Large intestine (tissue), 3 donors: Measurements from ENCODE around the gene GFY. TPM values are rescaled to one million over a fixed set of nuclear protein-coding genes. Genes with fewer than 3 reads are reported as not detected.

Source experiments
- DNase-seq, 2 donors: peaks; one replicate each; pipeline versions ENCODE4 v3.0.0 to v3.0.0-alpha.2; 2013
- H3K27ac ChIP-seq: one replicate; pipeline ENCODE4 v1.5.1; 2013; ENCODE audit warnings: low read length
- H3K27me3 ChIP-seq: 2 replicates; pipeline ENCODE4 v1.6.1; 2013; ENCODE audit warnings: low read length; ENCODE audit not compliant: control insufficient read depth, insufficient read depth
- H3K36me3 ChIP-seq: 2 replicates; pipeline ENCODE4 v1.6.1; 2013; ENCODE audit warnings: low read length; ENCODE audit not compliant: control insufficient read depth, insufficient read depth
- H3K4me1 ChIP-seq: one replicate; pipeline ENCODE4 v1.6.1; 2013; ENCODE audit warnings: low read length; ENCODE audit not compliant: control insufficient read depth, insufficient read depth
- H3K4me3 ChIP-seq: one replicate; pipeline ENCODE4 v1.5.1; 2013; ENCODE audit warnings: low read length
- H3K9me3 ChIP-seq: one replicate; pipeline ENCODE4 v1.6.1; 2013; ENCODE audit warnings: mild to moderate bottlenecking, low read depth, low read length, moderate library complexity; ENCODE audit not compliant: control insufficient read depth
- WGBS: methylation state at CpG from one replicate; pipeline ENCODE4 v1.1.5; 2013; ENCODE audit warnings: low lambda C conversion rate; ENCODE audit not compliant: insufficient coverage; 5-methylcytosine and 5-hydroxymethylcytosine counted together
- polyA plus RNA-seq: library from polyadenylated mRNA; unstranded; fragments of 120-200 nt; gene quantifications from one replicate; pipeline ENCODE4 v1.2.1, GENCODE V29; 2013

The GFY gene
- polyA plus RNA-seq, 1 donor, result not detected

DNA sequence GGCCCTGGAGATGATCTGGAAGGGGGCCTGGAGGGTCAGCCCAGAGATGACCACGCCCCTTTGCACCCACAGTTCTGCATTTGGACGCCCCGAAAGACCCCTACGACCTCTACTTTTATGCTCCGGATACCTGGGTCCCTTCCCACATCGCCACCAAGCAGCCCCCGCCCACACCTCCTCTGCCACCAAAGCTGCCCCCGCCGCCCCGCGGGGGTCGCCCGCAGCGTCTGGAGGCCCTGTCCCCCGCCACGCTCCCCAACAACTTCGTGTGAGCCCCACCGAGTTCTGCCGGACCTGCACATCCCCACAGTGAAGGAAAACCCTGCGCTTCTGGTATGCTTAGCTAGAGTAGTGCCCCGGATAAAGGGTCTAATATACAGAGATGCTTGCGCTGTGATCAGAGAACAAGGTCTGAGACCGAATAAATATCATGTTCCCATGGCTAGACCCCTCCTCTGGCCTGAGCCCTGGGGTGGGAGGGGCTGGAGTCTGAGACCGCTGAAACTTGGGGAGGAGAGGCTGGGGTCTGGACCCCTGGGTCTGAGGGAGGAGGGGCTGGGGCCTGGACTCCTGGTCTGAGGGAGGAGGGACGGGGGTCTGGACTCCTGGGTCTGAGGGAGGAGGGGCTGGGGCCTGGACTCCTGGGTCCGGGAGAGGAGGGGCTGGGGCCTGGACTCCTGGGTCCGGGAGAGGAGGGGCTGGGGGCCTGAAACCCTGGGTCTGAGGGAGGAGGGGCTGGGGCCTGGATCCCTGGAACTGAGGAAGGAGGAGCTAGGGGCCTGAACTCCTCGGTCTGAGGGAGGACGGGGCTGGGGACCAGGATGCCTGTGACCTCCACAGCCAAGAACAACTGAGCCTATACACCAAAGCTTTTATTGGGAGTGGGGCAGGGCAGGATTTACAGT is 3.6 kb downstream of the GFY start:
- WGBS, result no CpG with 5 or more reads among the region's 29 CpGs
- H3K9me3 ChIP-seq, result peaks cover 27% of the 10 kb centered on the region
- H3K27me3 ChIP-seq, result peaks cover 100% of the 10 kb centered on the region
- DNase-seq, result no peak
- no peaks in the 10 kb centered on the region for H3K36me3 ChIP-seq
- H3K4me3 ChIP-seq, result no peak overlapping the region
- H3K4me1 ChIP-seq, result no peaks in the 10 kb centered on the region
- H3K27ac ChIP-seq, result no peak overlapping the region

DNA sequence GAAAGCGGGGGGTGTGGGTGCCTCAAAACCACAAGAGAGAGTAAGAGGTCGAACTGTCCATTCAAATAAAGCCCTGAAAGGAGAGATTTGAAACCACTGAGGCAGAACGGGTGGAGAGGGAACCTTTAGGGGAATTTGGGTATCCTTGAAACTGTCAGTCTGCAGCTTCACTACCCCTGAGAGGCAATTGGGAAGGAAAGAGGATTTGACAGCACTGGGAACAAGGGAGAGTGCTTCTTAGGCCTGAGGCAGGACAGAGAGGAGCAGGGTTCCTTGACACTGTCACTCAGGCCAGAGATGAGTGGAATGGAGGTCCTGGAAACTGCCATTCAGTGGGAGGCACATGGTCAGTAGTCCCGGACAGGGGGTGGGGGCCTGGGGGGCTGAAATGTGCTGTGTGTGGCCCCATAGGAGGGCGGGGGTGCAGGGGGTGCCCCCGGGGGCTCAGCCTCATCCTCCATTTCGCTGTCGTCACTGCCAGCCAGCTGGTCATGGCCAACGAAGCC is 5.0 kb downstream of the GFY start:
- no peaks in the 10 kb centered on the region for H3K36me3 ChIP-seq
- peaks cover 100% of the 10 kb centered on the region for H3K27me3 ChIP-seq
- peaks cover 28% of the 10 kb centered on the region for H3K9me3 ChIP-seq
- 100% methylated on average over 1 of the region's 9 CpGs for WGBS
- no peak overlapping the region for H3K4me3 ChIP-seq
- H3K27ac ChIP-seq, result no peak overlapping the region
- DNase-seq, result no peak
- no peaks in the 10 kb centered on the region for H3K4me1 ChIP-seq

DNA sequence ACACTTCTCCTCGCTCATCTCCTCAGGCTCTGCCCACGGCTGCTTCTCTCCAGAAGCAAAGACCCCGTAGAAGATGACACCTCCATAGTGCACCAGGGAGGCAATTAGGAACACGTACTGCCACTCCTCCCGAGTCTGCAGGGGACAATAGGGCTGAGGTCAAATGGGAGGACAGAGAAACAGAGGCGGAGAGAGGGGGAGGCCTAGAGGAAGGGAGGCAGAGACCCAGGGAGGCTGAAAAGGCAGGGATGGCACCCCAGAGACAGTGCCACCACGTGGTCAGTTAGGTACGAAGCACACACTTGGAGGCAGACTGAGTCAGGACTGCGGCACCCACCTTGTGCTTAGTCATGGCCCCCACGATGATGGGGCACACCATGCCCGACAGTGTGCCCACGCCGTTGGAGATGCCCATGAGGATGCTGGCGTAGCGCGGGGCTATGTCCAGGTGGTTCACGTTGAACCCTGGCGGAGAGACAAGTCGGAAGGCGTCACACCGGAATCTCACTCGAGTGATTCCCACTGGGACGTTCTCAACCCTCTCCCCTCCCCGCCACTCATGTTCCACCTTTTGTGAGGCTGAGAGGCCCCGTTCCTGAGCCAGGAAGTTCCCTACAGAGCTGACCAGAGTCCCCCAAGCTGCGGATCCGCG is 5.6 kb downstream of the GFY start:
- Histone ChIP-seq H3K4me3 (no peak overlapping the region), H3K9me3 (peaks cover 28% of the 10 kb centered on the region), H3K36me3 (no peaks in the 10 kb centered on the region), H3K4me1 (no peaks in the 10 kb centered on the region), H3K27me3 (peaks cover 100% of the 10 kb centered on the region), H3K27ac (no peak overlapping the region)
- no CpG with 5 or more reads among the region's 28 CpGs for WGBS
- DNase-seq, result no peak

DNA sequence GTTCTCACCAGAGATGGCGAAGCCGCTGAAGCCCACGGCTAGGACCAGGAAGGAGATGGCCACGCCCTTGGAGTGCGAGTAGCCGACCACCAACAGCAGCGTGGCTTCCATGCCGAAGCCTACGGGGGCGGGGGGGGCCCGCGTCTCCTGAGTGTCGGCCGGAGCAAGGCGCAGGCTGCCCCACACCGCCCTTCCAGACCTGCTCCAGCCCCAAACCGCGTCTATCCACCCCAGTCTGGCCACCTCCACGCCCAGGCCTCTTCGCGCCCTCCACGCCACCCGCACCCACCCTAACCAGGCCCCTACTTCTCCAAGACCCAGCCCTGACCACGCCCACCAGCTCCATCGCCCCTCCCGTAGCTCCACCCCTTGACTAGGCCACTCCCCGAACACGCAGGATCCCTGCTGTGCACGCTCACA is 6.2 kb downstream of the GFY start:
- no peak for DNase-seq
- peaks cover 100% of the 10 kb centered on the region for H3K27me3 ChIP-seq
- 46% methylated on average over 5 of the region's 29 CpGs for WGBS

DNA sequence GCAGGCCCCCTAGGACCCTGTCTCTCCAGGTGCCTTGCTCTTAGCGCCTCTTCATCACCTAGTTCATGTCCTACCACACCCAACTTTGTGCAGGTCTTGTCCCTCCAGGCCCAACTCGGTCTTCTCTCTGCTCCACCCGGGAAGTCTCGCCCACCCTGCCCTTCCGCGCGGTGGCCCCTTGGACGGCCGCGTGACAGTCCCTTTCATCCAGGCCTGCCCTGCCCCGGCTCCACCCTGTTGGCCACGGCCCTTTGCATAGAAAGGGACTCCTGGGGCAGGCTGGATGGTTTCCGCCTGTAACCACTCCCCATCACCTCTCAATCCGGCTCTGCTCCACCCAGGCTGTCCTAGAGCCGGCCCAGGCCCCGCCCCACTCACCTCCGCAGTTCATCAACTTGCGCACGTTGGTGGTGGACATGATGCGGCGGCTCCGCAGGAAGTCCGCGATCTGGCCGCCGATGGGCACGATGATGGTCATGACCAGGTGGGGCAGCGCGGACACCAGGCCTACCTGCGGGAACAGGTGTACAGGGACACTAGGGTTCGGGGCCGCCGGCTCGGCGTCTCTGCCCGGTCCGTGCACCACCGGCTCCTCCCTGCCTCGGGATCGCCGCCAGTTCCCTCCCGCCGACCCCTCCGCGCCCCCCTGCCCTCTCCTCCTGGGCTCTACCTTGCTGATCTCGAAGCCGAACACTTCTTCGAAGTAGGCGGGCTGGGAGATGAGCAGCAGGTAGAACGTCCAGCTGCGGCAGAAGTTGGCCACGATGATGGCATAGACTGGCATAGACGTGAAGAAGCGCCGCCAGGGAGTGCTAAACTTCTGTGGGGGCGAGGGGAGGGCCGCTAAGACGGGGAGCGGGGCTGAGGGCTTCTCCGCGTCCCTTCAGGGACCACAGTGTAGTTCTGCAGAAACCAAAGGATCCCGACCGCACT is 7.2 kb downstream of the GFY start:
- Histone ChIP-seq H3K4me3 (no peak overlapping the region), H3K36me3 (no peaks in the 10 kb centered on the region), H3K27ac (no peak overlapping the region), H3K9me3 (peaks cover 25% of the 10 kb centered on the region), H3K4me1 (no peaks in the 10 kb centered on the region), H3K27me3 (peaks cover 100% of the 10 kb centered on the region)
- WGBS, result no CpG with 5 or more reads among the region's 63 CpGs
- no peak for DNase-seq

More for the DNA sequence above, 6.2 kb downstream of the GFY start:
- H3K9me3 ChIP-seq, result peaks cover 28% of the 10 kb centered on the region
- H3K4me3 ChIP-seq, result no peak overlapping the region
- H3K27ac ChIP-seq, result no peak overlapping the region
- H3K4me1 ChIP-seq, result no peaks in the 10 kb centered on the region
- H3K36me3 ChIP-seq, result no peaks in the 10 kb centered on the region

DNA sequence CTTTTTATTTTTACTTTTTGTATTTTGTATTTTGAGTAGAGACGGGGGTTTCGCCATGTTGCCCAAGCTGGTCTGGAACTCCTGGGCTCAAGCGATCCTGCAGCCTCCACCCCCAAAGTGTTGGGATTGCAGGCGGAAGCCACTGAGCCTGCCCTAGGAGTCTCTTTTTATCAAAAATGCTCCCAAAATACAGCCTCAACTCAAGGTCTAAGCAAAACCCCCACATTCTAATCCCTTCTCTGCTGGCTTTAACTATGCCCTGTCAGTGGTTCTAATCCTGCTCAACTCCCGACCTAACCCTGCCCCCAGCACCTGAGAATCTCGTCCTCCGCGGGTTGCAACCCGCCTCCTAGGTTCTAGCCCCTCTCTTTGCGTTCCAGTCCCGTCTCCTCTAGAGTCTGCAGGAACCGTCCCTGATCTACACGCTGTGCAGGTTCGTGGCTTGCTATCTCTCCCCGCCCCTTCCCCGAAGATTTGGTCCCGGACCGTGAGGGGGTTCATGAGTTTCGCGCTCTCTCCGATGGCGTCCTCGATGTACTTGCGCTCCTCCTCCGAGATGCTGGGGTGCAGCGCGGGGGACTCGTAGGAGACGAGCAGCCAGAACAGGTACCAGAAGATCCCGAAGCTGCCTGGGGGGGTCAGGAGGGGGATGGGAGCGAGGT is 8.2 kb downstream of the GFY start:
- Histone ChIP-seq H3K4me3 (no peak overlapping the region), H3K27ac (no peak overlapping the region), H3K36me3 (no peaks in the 10 kb centered on the region), H3K9me3 (peaks cover 21% of the 10 kb centered on the region), H3K4me1 (no peaks in the 10 kb centered on the region), H3K27me3 (peaks cover 100% of the 10 kb centered on the region)
- WGBS, result no CpG with 5 or more reads among the region's 31 CpGs
- DNase-seq, result no peak

DNA sequence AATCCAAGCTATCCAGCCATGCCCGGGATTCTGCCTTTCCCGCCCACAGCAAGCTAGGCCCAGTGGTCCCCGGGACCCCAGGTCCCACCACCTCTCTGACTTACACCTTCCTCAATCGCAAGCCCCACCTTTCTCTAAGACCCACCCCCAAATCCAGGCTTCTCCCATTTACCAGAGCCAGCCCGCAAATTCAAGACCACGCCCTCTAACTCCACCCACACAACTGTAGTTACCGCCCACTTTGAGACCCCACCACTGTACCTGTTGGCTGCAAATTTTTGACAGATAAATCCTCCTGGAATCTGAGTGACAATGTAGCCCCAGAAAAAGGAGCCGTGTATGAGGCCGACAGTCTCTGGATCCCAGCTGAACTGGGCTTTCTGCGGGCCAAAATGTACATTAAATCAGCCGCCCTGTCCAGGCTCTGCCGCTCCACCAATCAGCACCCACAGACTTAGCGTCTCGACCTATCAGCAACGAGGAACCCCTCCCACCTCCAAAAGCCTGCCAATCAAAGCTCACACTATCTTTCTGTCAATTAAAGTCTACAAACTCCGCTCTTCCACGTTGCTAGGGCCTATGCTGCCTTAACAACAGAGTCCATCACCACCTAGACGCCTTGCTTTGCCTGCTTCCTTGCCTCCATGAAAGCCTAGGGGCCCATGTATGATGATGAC is 9.9 kb downstream of the GFY start:
- WGBS, result 70% methylated on average over 2 of the region's 18 CpGs
- Histone ChIP-seq H3K4me3 (no peak overlapping the region), H3K27me3 (peaks cover 100% of the 10 kb centered on the region), H3K4me1 (no peaks in the 10 kb centered on the region), H3K27ac (no peak overlapping the region), H3K9me3 (peaks cover 21% of the 10 kb centered on the region), H3K36me3 (no peaks in the 10 kb centered on the region)
- no peak for DNase-seq

DNA sequence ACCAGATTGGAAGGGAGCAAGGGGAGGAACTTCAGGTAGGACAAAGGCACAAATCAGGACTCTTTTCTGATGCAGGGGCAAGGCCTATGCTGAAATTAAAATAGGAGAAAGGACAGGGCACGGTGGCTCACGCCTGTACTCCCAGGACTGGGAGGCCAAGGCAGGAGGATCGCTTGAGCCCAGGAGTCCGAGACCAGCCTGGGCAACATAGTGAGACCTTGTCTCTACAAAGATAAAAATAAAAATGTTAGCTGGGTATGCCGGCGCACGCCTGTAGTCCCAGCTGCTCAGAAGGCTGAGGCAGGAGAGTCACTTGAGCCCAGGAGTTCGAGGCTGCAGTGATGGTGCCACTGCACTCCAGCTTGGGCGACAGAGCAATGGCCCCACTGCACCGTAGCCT is 10.5 kb downstream of the GFY start:
- DNase-seq, result no peak
- H3K27ac ChIP-seq, result no peak overlapping the region
- WGBS, result no CpG with 5 or more reads among the region's 10 CpGs
- H3K9me3 ChIP-seq, result peaks cover 21% of the 10 kb centered on the region
- no peaks in the 10 kb centered on the region for H3K4me1 ChIP-seq
- no peaks in the 10 kb centered on the region for H3K36me3 ChIP-seq
- H3K4me3 ChIP-seq, result no peak overlapping the region
- H3K27me3 ChIP-seq, result peaks cover 100% of the 10 kb centered on the region

DNA sequence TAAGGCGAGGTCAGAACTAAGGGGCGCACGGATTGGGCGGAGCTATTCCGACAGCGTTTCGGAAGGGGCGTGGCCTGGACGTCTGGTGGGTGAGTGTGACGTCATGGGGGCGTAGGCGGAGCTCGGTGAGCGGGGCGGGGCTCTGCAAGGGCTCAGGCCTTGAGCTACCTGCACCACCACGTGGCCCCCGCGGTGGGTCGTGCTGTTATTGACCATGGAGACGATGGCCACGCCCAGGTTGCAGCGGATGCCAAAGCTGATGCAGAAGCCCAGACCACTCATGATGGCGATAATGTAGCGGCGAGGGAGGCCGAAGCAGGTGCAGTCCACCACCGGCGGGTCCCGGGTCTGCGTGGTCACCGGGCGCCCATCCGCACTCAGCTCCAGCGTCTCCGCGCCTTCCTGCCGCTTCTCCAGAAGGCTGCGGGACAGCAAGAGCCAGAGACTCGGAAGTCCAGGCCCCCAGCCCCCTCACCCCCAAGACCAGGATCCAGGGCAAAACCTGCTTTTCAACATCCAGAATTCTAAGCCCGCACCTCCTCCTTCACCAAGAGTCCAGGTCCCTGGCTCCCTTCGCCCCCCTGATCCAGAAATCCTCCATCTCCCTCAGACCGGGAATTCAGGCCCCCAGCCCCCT is 11.3 kb downstream of the GFY start:
- H3K9me3 ChIP-seq, result peaks cover 16% of the 10 kb centered on the region
- no peaks in the 10 kb centered on the region for H3K36me3 ChIP-seq
- H3K4me1 ChIP-seq, result no peaks in the 10 kb centered on the region
- no peak overlapping the region for H3K27ac ChIP-seq
- H3K4me3 ChIP-seq, result no peak overlapping the region
- no peak for DNase-seq
- WGBS, result 60% methylated on average over 1 of the region's 42 CpGs
- peaks cover 98% of the 10 kb centered on the region for H3K27me3 ChIP-seq
